RWPE2 (cell line): ENCODE data around the gene CYP4B1.

ENCODE experiments used
- ATAC-seq: fragments of 200-7000 bp; cut with Tn5 transposase; 3 replicates; pipeline ENCODE4 v1.9.1; 2021; ENCODE audit warnings: low read depth
- DNase-seq: peaks from one replicate; pipeline ENCODE4 v3.0.0-alpha.2; 2020; ENCODE audit warnings: low spot score
- H3K27ac ChIP-seq: fragments of 450-650 bp; 2 replicates; pipeline ENCODE4 v1.5.1; 2017; ENCODE audit warnings: mild to moderate bottlenecking; ENCODE audit not compliant: poor library complexity, severe bottlenecking
- H3K27me3 ChIP-seq: fragments of 250-450 bp; sonication (Bioruptor Pico); 2 replicates; pipeline ENCODE4 v1.5.1; 2021; ENCODE audit warnings: mild to moderate bottlenecking, moderate library complexity; ENCODE audit not compliant: insufficient read depth, poor library complexity, severe bottlenecking
- H3K36me3 ChIP-seq: fragments of 250-450 bp; sonication (Bioruptor Pico); 2 replicates; pipeline ENCODE4 v1.5.1; 2020; ENCODE audit warnings: low read depth, mild to moderate bottlenecking, moderate library complexity
- H3K4me1 ChIP-seq: fragments of 250-450 bp; sonication (Bioruptor Pico); 2 replicates; pipeline ENCODE4 v1.5.1; 2021; ENCODE audit warnings: mild to moderate bottlenecking, moderate library complexity; ENCODE audit not compliant: insufficient read depth, poor library complexity, severe bottlenecking
- H3K4me3 ChIP-seq: fragments of 250-450 bp; sonication (Bioruptor Pico); 2 replicates; pipeline ENCODE4 v1.5.1; 2021; ENCODE audit warnings: mild to moderate bottlenecking, moderate library complexity; ENCODE audit not compliant: severe bottlenecking
- H3K9me3 ChIP-seq: fragments of 250-450 bp; sonication (Bioruptor Pico); 2 replicates; pipeline ENCODE4 v1.5.1; 2021; ENCODE audit warnings: mild to moderate bottlenecking, moderate library complexity; ENCODE audit not compliant: severe bottlenecking
- TF ChIP-seq, protein P1 (sequence below): fragments of 450-650 bp; IDR thresholded peaks from one replicate; pipeline ENCODE4 v1.5.1; 2017; ENCODE audit warnings: mild to moderate bottlenecking, moderate library complexity; ENCODE audit not compliant: poor library complexity, severe bottlenecking

Gene CYP4B1

GRCh38 chr1:46755121-46755520 is 43.7 kb upstream of the CYP4B1 start:
- ATAC-seq (no peak), DNase-seq (no peak)
- Histone ChIP-seq H3K36me3 (no peaks in the 10 kb centered on the region), H3K27me3 (no peaks in the 10 kb centered on the region), H3K9me3 (no peaks in the 10 kb centered on the region), H3K4me3 (no peak overlapping the region), H3K4me1 (peaks cover 40% of the 10 kb centered on the region), H3K27ac (peak overlapping the region; percentile 41)
- TF ChIP-seq, protein P1, sequence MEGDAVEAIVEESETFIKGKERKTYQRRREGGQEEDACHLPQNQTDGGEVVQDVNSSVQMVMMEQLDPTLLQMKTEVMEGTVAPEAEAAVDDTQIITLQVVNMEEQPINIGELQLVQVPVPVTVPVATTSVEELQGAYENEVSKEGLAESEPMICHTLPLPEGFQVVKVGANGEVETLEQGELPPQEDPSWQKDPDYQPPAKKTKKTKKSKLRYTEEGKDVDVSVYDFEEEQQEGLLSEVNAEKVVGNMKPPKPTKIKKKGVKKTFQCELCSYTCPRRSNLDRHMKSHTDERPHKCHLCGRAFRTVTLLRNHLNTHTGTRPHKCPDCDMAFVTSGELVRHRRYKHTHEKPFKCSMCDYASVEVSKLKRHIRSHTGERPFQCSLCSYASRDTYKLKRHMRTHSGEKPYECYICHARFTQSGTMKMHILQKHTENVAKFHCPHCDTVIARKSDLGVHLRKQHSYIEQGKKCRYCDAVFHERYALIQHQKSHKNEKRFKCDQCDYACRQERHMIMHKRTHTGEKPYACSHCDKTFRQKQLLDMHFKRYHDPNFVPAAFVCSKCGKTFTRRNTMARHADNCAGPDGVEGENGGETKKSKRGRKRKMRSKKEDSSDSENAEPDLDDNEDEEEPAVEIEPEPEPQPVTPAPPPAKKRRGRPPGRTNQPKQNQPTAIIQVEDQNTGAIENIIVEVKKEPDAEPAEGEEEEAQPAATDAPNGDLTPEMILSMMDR = no peak

DNA sequence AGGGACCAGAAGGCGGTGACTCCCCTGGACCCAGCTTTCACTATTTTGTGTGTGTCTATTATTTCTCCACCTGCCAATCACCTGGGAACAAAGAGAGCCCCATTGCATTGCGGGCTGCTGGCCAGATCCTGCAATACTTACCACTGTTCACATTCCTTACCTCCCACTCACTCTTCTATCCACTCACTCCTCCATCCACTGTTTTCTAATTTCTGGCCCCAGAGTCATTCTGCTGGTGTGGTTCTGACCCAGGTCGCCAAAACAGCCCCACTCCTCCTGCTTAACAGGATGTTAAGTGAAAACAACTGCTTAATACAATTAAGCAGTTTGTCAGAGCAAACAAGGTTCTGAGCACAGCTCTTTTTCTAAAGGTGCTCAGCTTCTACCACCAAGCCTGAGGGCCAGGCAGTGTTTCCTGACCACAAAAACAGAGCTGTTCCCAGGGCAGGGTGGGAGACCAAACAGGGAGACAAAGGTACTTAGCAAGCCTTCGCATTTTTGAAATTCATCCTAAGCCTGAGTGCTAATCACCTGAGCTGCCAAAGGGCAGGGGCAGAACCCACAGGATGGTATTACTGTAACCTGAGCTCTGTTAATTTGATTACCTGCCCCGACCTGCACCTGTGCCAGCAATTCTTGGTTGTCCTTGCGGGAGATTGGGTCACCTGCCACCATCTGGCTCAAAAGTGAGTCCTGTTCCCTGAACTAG is 41.4 kb upstream of the CYP4B1 start:
- no peaks in the 10 kb centered on the region for H3K27me3 ChIP-seq
- H3K36me3 ChIP-seq = no peaks in the 10 kb centered on the region
- no peaks in the 10 kb centered on the region for H3K9me3 ChIP-seq
- TF ChIP-seq, protein P1 = no peak
- H3K4me3 ChIP-seq = no peak overlapping the region
- H3K4me1 ChIP-seq = peaks cover 36% of the 10 kb centered on the region
- peak; percentile 93 for ATAC-seq
- H3K27ac ChIP-seq = peak overlapping the region; percentile 73
- DNase-seq = no peak

DNA sequence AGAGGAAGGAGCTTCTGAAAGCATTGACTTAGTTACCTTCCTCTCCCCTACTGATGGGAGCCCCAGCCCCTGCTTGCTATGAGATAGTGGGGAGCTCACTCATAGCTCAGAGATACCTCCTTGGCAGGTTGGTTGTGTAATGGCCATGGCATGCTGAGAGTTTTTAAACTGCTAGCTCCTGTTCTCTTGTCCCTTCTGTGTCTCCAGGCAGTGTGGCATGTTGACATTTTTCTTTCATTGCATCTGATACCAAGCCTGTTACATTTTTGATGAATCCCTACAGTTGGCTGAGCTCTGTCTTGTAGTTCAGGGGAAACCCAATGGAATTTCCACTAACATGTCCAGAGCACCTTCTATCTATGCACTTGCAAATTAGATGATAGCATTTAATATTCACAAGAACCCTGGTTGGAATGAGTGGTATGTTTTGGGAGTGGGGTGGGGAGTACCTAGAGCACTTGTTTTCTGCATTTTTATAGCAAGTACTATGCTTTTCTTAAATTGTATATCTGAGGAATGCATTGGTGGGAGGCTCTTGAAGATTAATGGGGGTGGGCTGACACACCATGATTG is 40.8 kb upstream of the CYP4B1 start:
- Histone ChIP-seq H3K27me3 (no peaks in the 10 kb centered on the region), H3K4me1 (peaks cover 36% of the 10 kb centered on the region), H3K9me3 (no peaks in the 10 kb centered on the region), H3K27ac (peak overlapping the region; percentile 73), H3K4me3 (no peak overlapping the region), H3K36me3 (no peaks in the 10 kb centered on the region)
- peak; percentile 31 for ATAC-seq
- TF ChIP-seq, protein P1 = no peak
- DNase-seq = no peak

- ATAC-seq = no peak
- TF ChIP-seq, protein P1 = no peak
- Histone ChIP-seq H3K4me3 (no peak overlapping the region), H3K4me1 (peaks cover 25% of the 10 kb centered on the region), H3K36me3 (no peaks in the 10 kb centered on the region), H3K9me3 (no peaks in the 10 kb centered on the region), H3K27ac (no peak overlapping the region), H3K27me3 (no peaks in the 10 kb centered on the region)
- no peak for DNase-seq
These were observed 38.2 kb upstream of the CYP4B1 start for GRCh38 chr1:46760558-46761166.
